ENCODE results near the gene WDR77. TPM values are rescaled to one million over a fixed set of nuclear protein-coding genes. Genes with fewer than 3 reads are reported as not detected.

The WDR77 gene
- total RNA-seq, 6 donors from 2014 or later: 11.3 to 32.2 (median 22.1) TPM

- H3K4me1 ChIP-seq: no peaks in the 10 kb centered on the region
- TF ChIP-seq CTCF (IDR thresholded peaks at IDR 0.05) (no peak), POLR2AphosphoS5 (IDR thresholded peaks at IDR 0.05) (no peak), EP300 (IDR thresholded peaks at IDR 0.05) (no peak), POLR2A (IDR thresholded peaks at IDR 0.05) (no peak)
- no peaks in the 10 kb centered on the region for H3K27me3 ChIP-seq
- 88 to 100% methylated on average over 1 of the region's 1 CpG for WGBS, 2 donors
- H3K9me3 ChIP-seq: no peaks in the 10 kb centered on the region
- DNase-seq: no peak
- no peak overlapping the region for H3K27ac ChIP-seq
- no peaks in the 10 kb centered on the region for H3K36me3 ChIP-seq
- no peak overlapping the region for H3K4me3 ChIP-seq
- ATAC-seq (ENCODE audit: low FRiP score in 2 of 2): no peak
These were observed 57.0 kb downstream of the WDR77 start for GRCh38 chr1:111392042-111392441.

Small RNA genes within 50 kb of the gene (small RNA-seq; reads per million reads assigned to genes)
- 0 reads per million in 4 donors for gene RF00019
- gene RNU6-792P: 0 to 0.11 (median 0) reads per million in 4 donors

Other genes starting within 250 kb of the WDR77 start
- 100 to 1,000 TPM in 1 of 6 donors, 10 to 100 TPM in 5; 44.4 to 154 (median 64.8) TPM for gene DENND2D, start 248.6 kb downstream of the WDR77 start, total RNA-seq
- gene CHI3L2, start 221.5 kb downstream of the WDR77 start, total RNA-seq: 100 to 1,000 TPM in 1 of 6 donors, 10 to 100 TPM in 4, 1 to 10 TPM in 1; 2.1 to 115 (median 21.3) TPM
- 100 to 1,000 TPM in 1 of 6 donors, 10 to 100 TPM in 2, 1 to 10 TPM in 2, not detected in 1; 1.1 to 207 (median 18.9) TPM for gene CHIA, start 158.4 kb downstream of the WDR77 start, total RNA-seq
- gene OVGP1, start 21.5 kb downstream of the WDR77 start, total RNA-seq: 1 to 10 TPM; 1.2 to 4.2 (median 2.5) TPM
- gene ATP5PB, start 208 bp upstream of the WDR77 start, total RNA-seq: 100 to 1,000 TPM in 4 of 6 donors, 10 to 100 TPM in 2; 38.8 to 149 (median 132) TPM
- gene C1orf162, start 24.7 kb upstream of the WDR77 start, total RNA-seq: 100 to 1,000 TPM in 1 of 6 donors, 10 to 100 TPM in 5; 31.4 to 114 (median 52.6) TPM
- gene ADORA3, start 54.4 kb upstream of the WDR77 start, total RNA-seq: 10 to 100 TPM in 1 of 6 donors, 1 to 10 TPM in 5; 2.1 to 10.0 (median 7.3) TPM
- 10 to 100 TPM in 1 of 6 donors, 1 to 10 TPM in 5; 2.0 to 36.7 (median 4.6) TPM for gene TMIGD3, start 54.4 kb upstream of the WDR77 start, total RNA-seq
- 100 to 1,000 TPM in 2 of 6 donors, 10 to 100 TPM in 4; 16.8 to 115 (median 82.6) TPM for gene RAP1A, start 170.5 kb upstream of the WDR77 start, total RNA-seq